Heart right ventricle (tissue), 16 donors: ENCODE results near the gene GRIN2A. TPM values are rescaled to one million over a fixed set of nuclear protein-coding genes. Genes with fewer than 3 reads are reported as not detected.

ENCODE experiments used
- ATAC-seq, 8 donors: fragments of 200-7000 bp; cut with Tn5 transposase; one replicate each; pipeline ENCODE4 v1.9.1; 2020; ENCODE audit warnings: mild to moderate bottlenecking in 8 of 8, moderate library complexity in 8 of 8, moderate number of reproducible peaks in 1 of 8
- DNase-seq, 2 donors: peaks; one replicate each; pipeline ENCODE4 v3.0.0-alpha.2; 2020
- H3K27ac ChIP-seq, 10 donors: fragments of 200-600 bp; sonication (generic) in 2 of 10; one replicate each; pipeline versions ENCODE4 v1.5.0 to v1.8.0; 2020 to 2022; ENCODE audit warnings: mild to moderate bottlenecking in 3 of 10
- H3K27me3 ChIP-seq, 7 donors: fragments of 200-600 bp; one replicate each; pipeline ENCODE4 v1.8.0; 2021 to 2022; ENCODE audit warnings: mild to moderate bottlenecking in 2 of 7
- H3K36me3 ChIP-seq, 9 donors: fragments of 200-600 bp; sonication (generic) in 1 of 9; one replicate each; pipeline versions ENCODE4 v1.5.0 to v1.8.0; 2020 to 2022; ENCODE audit warnings: mild to moderate bottlenecking in 2 of 9
- H3K4me1 ChIP-seq, 9 donors: fragments of 200-600 bp; sonication (generic) in 1 of 9; one replicate each; pipeline versions ENCODE4 v1.5.0 to v1.8.0; 2020 to 2022; ENCODE audit warnings: mild to moderate bottlenecking in 4 of 9
- H3K4me3 ChIP-seq, 10 donors: fragments of 200-600 bp; sonication (generic) in 2 of 10; one replicate each; pipeline versions ENCODE4 v1.5.0 to v1.8.0; 2020 to 2022; ENCODE audit warnings: mild to moderate bottlenecking in 7 of 10, moderate library complexity in 2 of 10
- H3K9me3 ChIP-seq, 11 donors: fragments of 200-600 bp in 10 of 11; sonication (generic) in 2 of 11; one replicate each; pipeline versions ENCODE4 v1.5.0 to v1.8.0; 2013 to 2022; ENCODE audit warnings: mild to moderate bottlenecking in 2 of 11, control low read depth in 1 of 11, moderate library complexity in 1 of 11
- WGBS, 2 donors: extraction: QIAGEN DNeasy Blood & Tissue Kit; methylation state at CpG; one replicate each; pipeline ENCODE4 v1.1.7; 2013; ENCODE audit warnings: inconsistent platforms in 1 of 2; 5-methylcytosine and 5-hydroxymethylcytosine counted together
- intact Hi-C, 10 donors: fragments of 100-400 bp; cut with DNase I; formaldehyde crosslinking; loops; one replicate each; pipeline versions ENCODE4 v1.11.1 to v1.14.2; 2022
- polyA plus RNA-seq, 2 donors: library from polyadenylated mRNA; stranded (reverse); fragments of 200-250 nt; gene quantifications; one replicate each; pipeline ENCODE4 v1.2.3, GENCODE V29; 2013
- total RNA-seq, 10 donors: library from RNA; stranded (reverse); fragmentation: NEBNext Ultra II Directional in 3 of 10; extraction: Animal tissue kit (Norgen Biotek cat#: 25700) in 3 of 10; gene quantifications; one replicate each; pipeline versions ENCODE4 v1.2.1 to v1.2.4, GENCODE V29; 2021 to 2023
- TF ChIP-seq, protein P1 (sequence below), 9 donors: fragments of 200-600 bp; sonication (generic) in 2 of 9; IDR thresholded peaks; one replicate each; pipeline versions ENCODE4 v1.5.0 to v1.8.0; 2021 to 2022; ENCODE audit warnings: antibody characterized with exemption in 9 of 9, mild to moderate bottlenecking in 5 of 9, moderate library complexity in 1 of 9
- donor health status: Arrhythmogenic right ventricular cardiomyopathy.
- donor health status: ischemic (EF 13 %, LVEDD 7.1; RV severe dilation, severe dysfunction).
- donor health status: healthy with polysubstance abuse.
- donor health status: DM: no; HTN: yes; CAD: no.
- donor health status: DM: no; HTN: no; CAD: no.
- donor health status: ischemic (EF 25% LVEDD 6.9; RV normal size, moderate dysfunction).
- donor health status: ischemic (EF 25% LVEDD 5.7; RV mildly dilated, moderate dysfunction).
- donor health status: healthy.
- donor health status: DM: yes; HTN: yes; CAD: no.
- donor health status: Ischemic cardiomyopathy.
- donor health status: ischemic (EF 35%, LVEDD 5.7; RV mildly dilated, moderate dysfunction).
- donor health status: nonischemic (EF 11% LVEDD 7.7; RV severe dilation, severe dysfunction).
- donor health status: DM: yes; HTN: yes; CAD: no.
- donor health status: PGD.
- donor health status: ischemic (EF 29% LVEDD 5.4; RV normal size, mild dysfunction).
- donor health status: nonischemic (EF 23%, LVEDD 6.1; RV moderate dilation, normal function).

Gene GRIN2A
- total and polyA plus RNA-seq, 12 donors, result 0.01 to 11.7 (median 4.7) TPM

DNA sequence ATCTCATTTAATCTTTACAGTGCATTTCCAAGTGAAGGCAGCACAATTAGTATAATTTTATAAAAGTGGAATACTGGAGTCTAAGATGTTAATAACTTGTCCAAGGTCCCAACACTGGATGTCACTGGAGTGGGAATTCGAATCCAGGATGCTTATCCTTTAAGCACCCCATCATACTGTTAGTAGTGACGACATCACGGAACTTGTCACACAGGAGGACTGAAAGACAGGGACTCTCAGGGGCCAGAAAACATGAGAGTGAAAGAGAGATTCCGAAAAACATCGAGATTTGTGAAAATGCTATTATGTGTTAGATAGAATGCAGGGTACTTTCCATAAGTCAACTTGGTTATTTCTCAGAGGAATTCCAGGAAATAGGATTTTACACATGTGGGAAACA lies 374.0 kb downstream of the GRIN2A start:
- DNase-seq, result no peak
- Histone ChIP-seq H3K4me1 (no peaks in the 10 kb centered on the region), H3K4me3 (no peak overlapping the region), H3K27ac (no peak overlapping the region), H3K27me3 (peaks cover 0 to 9% (median 0%) of the 10 kb centered on the region in 7 donors), H3K9me3 (no peaks in the 10 kb centered on the region), H3K36me3 (no peaks in the 10 kb centered on the region)
- 81 to 90% methylated on average over 5 of the region's 5 CpGs for WGBS, 2 donors
- TF ChIP-seq, protein P1, sequence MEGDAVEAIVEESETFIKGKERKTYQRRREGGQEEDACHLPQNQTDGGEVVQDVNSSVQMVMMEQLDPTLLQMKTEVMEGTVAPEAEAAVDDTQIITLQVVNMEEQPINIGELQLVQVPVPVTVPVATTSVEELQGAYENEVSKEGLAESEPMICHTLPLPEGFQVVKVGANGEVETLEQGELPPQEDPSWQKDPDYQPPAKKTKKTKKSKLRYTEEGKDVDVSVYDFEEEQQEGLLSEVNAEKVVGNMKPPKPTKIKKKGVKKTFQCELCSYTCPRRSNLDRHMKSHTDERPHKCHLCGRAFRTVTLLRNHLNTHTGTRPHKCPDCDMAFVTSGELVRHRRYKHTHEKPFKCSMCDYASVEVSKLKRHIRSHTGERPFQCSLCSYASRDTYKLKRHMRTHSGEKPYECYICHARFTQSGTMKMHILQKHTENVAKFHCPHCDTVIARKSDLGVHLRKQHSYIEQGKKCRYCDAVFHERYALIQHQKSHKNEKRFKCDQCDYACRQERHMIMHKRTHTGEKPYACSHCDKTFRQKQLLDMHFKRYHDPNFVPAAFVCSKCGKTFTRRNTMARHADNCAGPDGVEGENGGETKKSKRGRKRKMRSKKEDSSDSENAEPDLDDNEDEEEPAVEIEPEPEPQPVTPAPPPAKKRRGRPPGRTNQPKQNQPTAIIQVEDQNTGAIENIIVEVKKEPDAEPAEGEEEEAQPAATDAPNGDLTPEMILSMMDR (IDR thresholded peaks at IDR 0.05), result no peak
- intact Hi-C loops, result no loop called here
- no peak for ATAC-seq

DNA sequence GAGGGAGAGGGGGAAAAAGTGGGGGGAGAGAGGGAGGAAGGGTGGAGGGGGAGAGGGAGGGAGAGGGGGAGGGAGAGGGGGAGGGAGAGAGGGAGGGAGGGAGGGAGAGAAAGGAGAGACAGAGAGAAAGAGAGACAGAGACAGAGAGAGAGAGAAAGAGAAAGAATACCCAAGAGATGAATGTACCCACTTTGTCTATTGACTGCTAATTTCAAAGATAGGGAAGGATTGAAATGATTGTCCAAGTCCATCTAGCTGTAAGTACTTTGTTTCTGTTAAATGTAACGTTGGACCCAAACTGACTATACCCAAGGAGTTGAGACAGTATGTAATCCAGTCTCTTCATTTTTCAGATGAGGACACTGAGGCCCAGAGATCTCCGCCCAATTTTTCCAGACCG lies 374.9 kb downstream of the GRIN2A start:
- Histone ChIP-seq H3K4me1 (no peaks in the 10 kb centered on the region), H3K4me3 (no peak overlapping the region), H3K9me3 (peaks cover 0 to under 1% (median 0%) of the 10 kb centered on the region in 11 donors), H3K27ac (no peak overlapping the region), H3K27me3 (peaks cover 0 to 9% (median 0%) of the 10 kb centered on the region in 7 donors), H3K36me3 (no peaks in the 10 kb centered on the region)
- ATAC-seq, result no peak
- 84 to 93% methylated on average over 3 of the region's 3 CpGs for WGBS, 2 donors
- intact Hi-C loops, result no loop called here
- TF ChIP-seq, protein P1 (IDR thresholded peaks at IDR 0.05), result no peak
- no peak for DNase-seq

DNA sequence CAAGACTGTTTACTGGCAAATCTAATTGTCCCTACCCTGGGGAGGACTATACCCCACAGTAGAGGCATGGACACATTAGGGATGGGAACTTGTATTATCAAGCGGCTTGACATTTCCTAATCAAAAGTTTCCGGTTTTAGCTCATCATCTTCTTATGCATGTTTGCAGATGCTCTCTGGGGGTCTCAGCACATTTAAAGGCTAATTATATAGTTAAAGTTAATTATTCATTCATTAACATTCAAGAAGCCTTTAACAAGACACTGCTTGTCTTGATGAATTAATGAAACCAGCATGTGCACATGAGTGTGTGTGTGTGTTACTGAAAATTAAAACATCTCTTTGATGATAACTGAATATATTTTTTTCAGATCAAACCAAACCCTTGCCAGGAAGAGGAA lies 377.1 kb downstream of the GRIN2A start:
- no peaks in the 10 kb centered on the region for H3K4me1 ChIP-seq
- ATAC-seq, result no peak
- H3K36me3 ChIP-seq, result no peaks in the 10 kb centered on the region
- peaks cover 0 to 5% (median 0%) of the 10 kb centered on the region in 7 donors for H3K27me3 ChIP-seq
- H3K9me3 ChIP-seq, result peaks cover 0 to 5% (median 0%) of the 10 kb centered on the region in 11 donors
- intact Hi-C loops, result no loop called here
- 84 to 91% methylated on average over 2 of the region's 2 CpGs for WGBS, 2 donors
- TF ChIP-seq, protein P1 (IDR thresholded peaks at IDR 0.05), result no peak
- H3K27ac ChIP-seq, result no peak overlapping the region
- DNase-seq, result no peak
- no peak overlapping the region for H3K4me3 ChIP-seq

DNA sequence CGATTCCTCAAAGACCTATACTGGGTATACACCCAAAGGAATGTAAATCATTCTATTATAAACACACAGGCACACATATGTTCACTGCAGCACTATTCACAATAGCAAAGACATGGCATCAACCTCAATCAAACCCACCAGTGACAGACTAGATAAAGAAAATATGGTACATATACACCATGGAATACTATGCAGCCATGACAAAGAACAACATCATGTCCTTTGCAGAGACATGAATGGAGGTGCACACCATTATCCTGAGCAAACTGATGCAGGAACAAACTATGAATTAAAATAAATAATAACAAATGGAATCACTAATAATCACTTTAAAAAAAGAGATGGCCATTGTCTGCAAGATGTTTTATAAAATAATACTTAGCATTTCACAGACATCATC lies 380.1 kb downstream of the GRIN2A start:
- H3K27me3 ChIP-seq, result no peaks in the 10 kb centered on the region
- peaks cover 0 to 19% (median 5%) of the 10 kb centered on the region in 9 donors for H3K4me1 ChIP-seq
- TF ChIP-seq, protein P1 (IDR thresholded peaks at IDR 0.05), result no peak
- intact Hi-C loops, result no loop called here
- no peaks in the 10 kb centered on the region for H3K36me3 ChIP-seq
- H3K9me3 ChIP-seq, result peaks cover 0 to 5% (median 0%) of the 10 kb centered on the region in 11 donors
- H3K4me3 ChIP-seq, result no peak overlapping the region
- DNase-seq, result no peak
- whole genome bisulfite sequencing, 2 donors, result 94 to 100% methylated on average over 1 of the region's 1 CpG
- no peak for ATAC-seq
- H3K27ac ChIP-seq, result no peak overlapping the region
